Karpas-422 (cell line): Measurements from ENCODE around the gene MDK. TPM values are rescaled to one million over a fixed set of nuclear protein-coding genes. Genes with fewer than 3 reads are reported as not detected.
A peak's percentile ranks its signal among the peaks of the same experiment; 100 is the strongest.

Source experiments
- DNase-seq: peaks from one replicate; pipeline ENCODE4 v3.0.0-alpha.2; 2015
- H2AFZ ChIP-seq: fragments of 200-600 bp; sonication (generic); 2 replicates; pipeline ENCODE4 v1.6.1; 2014; ENCODE audit warnings: antibody characterized with exemption, low read length, mixed read lengths
- H3K27ac ChIP-seq: fragments of 200-600 bp; sonication (generic); 2 replicates; pipeline ENCODE4 v1.5.1; 2014; ENCODE audit warnings: mild to moderate bottlenecking, low read length, moderate library complexity
- H3K27me3 ChIP-seq: fragments of 200-600 bp; sonication (generic); 2 replicates; pipeline ENCODE4 v1.6.1; 2014; ENCODE audit warnings: low read length, mixed read lengths
- H3K36me3 ChIP-seq: fragments of 200-600 bp; sonication (generic); 2 replicates; pipeline ENCODE4 v1.6.1; 2014; ENCODE audit warnings: low read length, mixed read lengths; ENCODE audit not compliant: insufficient read depth
- H3K4me1 ChIP-seq: fragments of 200-600 bp; sonication (generic); 2 replicates; pipeline ENCODE4 v1.6.1; 2014; ENCODE audit warnings: mild to moderate bottlenecking, low read length, mixed read lengths
- H3K4me2 ChIP-seq: fragments of 200-600 bp; sonication (generic); 2 replicates; pipeline ENCODE4 v1.6.1; 2014; ENCODE audit warnings: low read length, low read depth, mild to moderate bottlenecking; ENCODE audit not compliant: poor library complexity, severe bottlenecking
- H3K4me3 ChIP-seq: fragments of 200-600 bp; sonication (generic); 2 replicates; pipeline ENCODE4 v1.5.1; 2014; ENCODE audit warnings: mild to moderate bottlenecking, antibody characterized with exemption, low read length, mixed read lengths
- H3K79me2 ChIP-seq: fragments of 200-600 bp; sonication (generic); 2 replicates; pipeline ENCODE4 v1.6.1; 2014; ENCODE audit warnings: mild to moderate bottlenecking, low read length, mixed read lengths
- H3K9ac ChIP-seq: fragments of 200-600 bp; sonication (generic); 2 replicates; pipeline ENCODE4 v1.6.0; 2014; ENCODE audit warnings: low read length
- H3K9me2 ChIP-seq: fragments of 200-600 bp; sonication (generic), shearing (Covaris generic); replicated peaks from 2 replicates; pipeline ENCODE4 v1.6.0; 2014; ENCODE audit warnings: mild to moderate bottlenecking, low read length, moderate library complexity; ENCODE audit not compliant: insufficient read depth
- H3K9me3 ChIP-seq: fragments of 300-700, 200-600 bp; sonication (generic); 2 replicates; pipeline ENCODE4 v1.6.1; 2014; ENCODE audit warnings: low read length, mixed read lengths
- H4K20me1 ChIP-seq: fragments of 200-600 bp; sonication (generic); 2 replicates; pipeline ENCODE4 v1.6.1; 2014; ENCODE audit warnings: mild to moderate bottlenecking, antibody characterized with exemption, low read length, low read depth; ENCODE audit not compliant: insufficient read depth
- total RNA-seq: library from RNA; depleted of rRNA; stranded (reverse); fragments of >200 nt; shearing (Covaris generic); gene quantifications from 2 replicates; pipeline ENCODE4 v1.2.3, GENCODE V29; 2014; ENCODE audit warnings: low replicate concordance

Gene MDK
- total RNA-seq, 1 experiment from 2014 or later: 6.9 TPM

GRCh38 chr11:46345131-46345597 is 36.3 kb upstream of the MDK start:
- DNase-seq: peak; percentile 55
- Histone ChIP-seq H3K27ac (no peak overlapping the region), H3K27me3 (no peaks in the 10 kb centered on the region), H3K4me3 (peak overlapping the region; percentile 58), H3K9ac (peak overlapping the region; percentile 64), H3K9me2 (no peaks in the 10 kb centered on the region), H3K4me2 (peak overlapping the region; percentile 66), H3K79me2 (peaks cover 26% of the 10 kb centered on the region), H3K4me1 (peaks cover 42% of the 10 kb centered on the region), H3K9me3 (no peaks in the 10 kb centered on the region), H2AFZ (peak overlapping the region; percentile 23; the same call in 1 of the 2 replicates), H4K20me1 (peaks cover 3% of the 10 kb centered on the region; the same call in 1 of the 2 replicates), H3K36me3 (no peaks in the 10 kb centered on the region)

GRCh38 chr11:46345881-46346484 is 35.5 kb upstream of the MDK start:
- Histone ChIP-seq H3K4me3 (peak overlapping the region; percentile 58), H2AFZ (no peak overlapping the region), H3K27ac (no peak overlapping the region), H3K79me2 (peaks cover 33% of the 10 kb centered on the region), H3K4me1 (peaks cover 49% of the 10 kb centered on the region), H4K20me1 (peaks cover 3% of the 10 kb centered on the region; the same call in 1 of the 2 replicates), H3K9ac (peak overlapping the region; percentile 64), H3K36me3 (no peaks in the 10 kb centered on the region), H3K9me2 (no peaks in the 10 kb centered on the region), H3K27me3 (no peaks in the 10 kb centered on the region), H3K4me2 (peak overlapping the region; percentile 66), H3K9me3 (no peaks in the 10 kb centered on the region)
- no peak for DNase-seq

GRCh38 chr11:46346886-46347636 is 34.4 kb upstream of the MDK start, which contains the start of gene DGKZ:
TSS of gene DGKZ (plus strand) at chr11:46347463. CDS start at chr11:46347660, 197 bp downstream.
- Histone ChIP-seq H3K9me3 (no peaks in the 10 kb centered on the region), H4K20me1 (peaks cover 3% of the 10 kb centered on the region; the same call in 1 of the 2 replicates)
- DNase-seq: peak; percentile 95

GRCh38 chr11:46347637-46348311 is 33.7 kb upstream of the MDK start:
- Histone ChIP-seq H4K20me1 (peaks cover 7% of the 10 kb centered on the region; the same call in 1 of the 2 replicates), H3K36me3 (no peaks in the 10 kb centered on the region), H3K4me1 (peaks cover 66% of the 10 kb centered on the region), H3K4me3 (peak overlapping the region; percentile 96), H2AFZ (no peak overlapping the region), H3K27me3 (no peaks in the 10 kb centered on the region), H3K9ac (peak overlapping the region; percentile 87), H3K4me2 (peak overlapping the region; percentile 94), H3K27ac (peak overlapping the region; percentile 35), H3K9me3 (no peaks in the 10 kb centered on the region), H3K79me2 (peaks cover 51% of the 10 kb centered on the region), H3K9me2 (no peaks in the 10 kb centered on the region)
- peak; percentile 54 for DNase-seq

More at GRCh38 chr11:46346886-46347636, 34.4 kb upstream of the MDK start, which contains the start of gene DGKZ:
- Histone ChIP-seq H3K4me1 (peaks cover 60% of the 10 kb centered on the region), H3K4me2 (peak within 1 kb of the TSS; percentile 94), H2AFZ (no peak within 1 kb of the TSS), H3K79me2 (peaks cover 44% of the 10 kb centered on the region), H3K36me3 (no peaks in the 10 kb centered on the region), H3K9ac (peak within 1 kb of the TSS; percentile 87), H3K27me3 (no peaks in the 10 kb centered on the region), H3K27ac (peak within 1 kb of the TSS; percentile 35), H3K4me3 (peak within 1 kb of the TSS; percentile 96), H3K9me2 (no peaks in the 10 kb centered on the region)

DNA sequence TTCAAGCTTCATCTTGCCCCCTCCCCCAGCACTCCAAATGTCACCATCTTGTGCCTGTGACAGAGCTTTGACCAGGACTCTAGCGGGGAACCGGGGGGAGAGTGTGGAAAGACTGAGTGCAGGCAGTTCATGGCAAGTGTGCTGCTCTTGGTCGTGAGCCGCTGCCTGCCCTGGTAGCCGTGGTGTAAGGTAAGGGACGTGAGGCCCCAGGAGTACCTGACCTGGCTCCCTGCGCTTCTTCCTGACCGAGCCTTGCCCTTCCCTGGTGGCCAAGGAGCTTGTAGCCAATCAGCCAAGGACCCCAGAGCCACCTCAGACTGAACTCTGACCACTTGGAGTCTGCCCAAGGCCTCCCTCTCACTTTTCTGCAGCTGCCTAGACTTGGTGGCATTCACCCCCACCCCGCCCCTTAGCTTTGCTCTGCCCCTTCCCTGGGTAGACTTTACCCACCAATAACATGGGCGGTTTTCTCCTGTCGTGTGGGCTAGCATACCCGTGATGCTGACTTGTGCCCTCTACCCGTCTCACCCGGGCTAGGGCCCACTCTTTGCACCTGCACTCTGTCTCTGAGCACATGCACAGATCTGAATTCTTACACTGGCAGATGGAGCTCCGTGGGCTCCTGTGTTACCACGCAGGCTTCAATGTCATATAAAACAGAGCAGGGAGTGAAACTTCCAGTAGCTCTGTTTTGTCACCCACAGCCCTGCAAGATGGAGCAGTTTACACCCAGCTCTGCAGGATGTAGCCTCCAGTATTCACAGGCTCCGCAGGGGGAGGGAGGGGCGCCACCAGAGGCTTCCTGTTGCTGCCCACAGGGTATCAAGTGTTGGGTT is 32.7 kb upstream of the MDK start:
- Histone ChIP-seq H3K4me1 (peaks cover 61% of the 10 kb centered on the region), H3K27ac (peak overlapping the region; percentile 35), H3K4me3 (peak overlapping the region; percentile 96), H3K4me2 (peak overlapping the region; percentile 94), H3K36me3 (no peaks in the 10 kb centered on the region), H4K20me1 (peaks cover 13% of the 10 kb centered on the region; the same call in 1 of the 2 replicates), H3K27me3 (no peaks in the 10 kb centered on the region), H2AFZ (no peak overlapping the region), H3K9me2 (no peaks in the 10 kb centered on the region), H3K79me2 (peaks cover 61% of the 10 kb centered on the region), H3K9me3 (no peaks in the 10 kb centered on the region), H3K9ac (peak overlapping the region; percentile 87)
- DNase-seq: peak; percentile 67

DNA sequence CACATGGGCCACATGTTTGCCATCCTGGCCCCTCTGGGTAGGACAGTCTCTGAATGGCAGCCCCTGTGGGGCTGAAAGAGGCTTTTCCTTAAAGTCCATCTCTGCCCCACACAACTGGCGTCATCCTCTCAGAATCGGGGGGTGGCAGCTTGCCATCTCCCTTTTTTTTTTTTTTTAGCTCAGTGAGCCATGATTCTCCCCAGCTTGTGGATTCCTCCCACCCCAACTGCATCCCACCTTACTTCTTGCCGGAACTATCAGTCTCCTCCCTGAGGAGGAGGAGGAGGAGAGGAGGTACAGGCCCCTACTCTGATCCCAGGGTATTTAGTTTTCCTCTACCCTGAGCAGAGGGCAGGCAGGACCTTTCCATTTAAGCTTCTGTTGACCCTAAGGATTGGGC is 30.8 kb upstream of the MDK start:
- H3K27me3 ChIP-seq: no peaks in the 10 kb centered on the region
- no peak overlapping the region for H2AFZ ChIP-seq
- H3K36me3 ChIP-seq: no peaks in the 10 kb centered on the region
- peaks cover 76% of the 10 kb centered on the region for H3K79me2 ChIP-seq
- no peaks in the 10 kb centered on the region for H3K9me2 ChIP-seq
- H3K27ac ChIP-seq: peak overlapping the region; percentile 70
- H3K4me2 ChIP-seq: peak overlapping the region; percentile 54
- no peak overlapping the region for H3K4me3 ChIP-seq
- no peak for DNase-seq
- H3K9me3 ChIP-seq: no peaks in the 10 kb centered on the region
- peaks cover 13% of the 10 kb centered on the region; the same call in 1 of the 2 replicates for H4K20me1 ChIP-seq
- H3K9ac ChIP-seq: peak overlapping the region; percentile 52
- peaks cover 54% of the 10 kb centered on the region for H3K4me1 ChIP-seq

DNA sequence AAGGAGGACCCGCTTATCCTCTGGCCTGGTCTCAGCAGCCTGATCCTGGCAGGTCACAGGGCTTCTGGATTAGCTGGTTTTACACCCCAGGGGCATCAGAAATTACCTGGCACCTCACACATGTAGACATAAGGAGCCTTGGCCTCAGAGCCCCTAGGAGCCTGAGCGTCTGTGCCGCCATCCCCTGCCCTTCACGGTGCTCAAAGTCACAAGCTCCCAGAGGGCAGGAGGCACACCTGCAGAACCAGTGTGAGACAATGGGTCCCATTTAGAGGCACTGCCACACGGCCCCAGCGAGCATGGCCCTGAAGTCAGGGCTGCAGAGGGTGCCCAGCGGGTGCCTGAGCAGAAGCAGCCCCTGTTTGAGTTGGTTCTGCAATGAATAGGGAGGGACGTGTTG is 30.3 kb upstream of the MDK start:
- H3K9ac ChIP-seq: peak overlapping the region; percentile 52
- H3K4me2 ChIP-seq: peak overlapping the region; percentile 54
- no peak for DNase-seq
- peak overlapping the region; percentile 70 for H3K27ac ChIP-seq
- no peaks in the 10 kb centered on the region for H3K9me2 ChIP-seq
- peaks cover 51% of the 10 kb centered on the region for H3K4me1 ChIP-seq
- no peak overlapping the region for H2AFZ ChIP-seq
- peaks cover 13% of the 10 kb centered on the region; the same call in 1 of the 2 replicates for H4K20me1 ChIP-seq
- peak overlapping the region; percentile 35; the same call in 1 of the 2 replicates for H3K4me3 ChIP-seq
- H3K79me2 ChIP-seq: peaks cover 80% of the 10 kb centered on the region
- H3K36me3 ChIP-seq: no peaks in the 10 kb centered on the region
- H3K9me3 ChIP-seq: no peaks in the 10 kb centered on the region
- no peaks in the 10 kb centered on the region for H3K27me3 ChIP-seq
